MM.1S (cell line): Measurements from ENCODE around the gene TDRD12.
"Not testable (repeated sequence)": the region's sequence is repeated elsewhere in the genome, so short reads cannot be mapped to it uniquely, and the experiment has no call there.

ENCODE experiments used
- DNase-seq: peaks from one replicate; pipeline ENCODE4 v3.0.0-alpha.2; 2015
- H2AFZ ChIP-seq: fragments of 300-600 bp; sonication (generic); 2 replicates; pipeline ENCODE4 v1.6.0; 2016; ENCODE audit warnings: antibody characterized with exemption, low read length
- H3F3A ChIP-seq: fragments of 300-600 bp; sonication (generic); 2 replicates; pipeline ENCODE4 v1.6.1; 2016; ENCODE audit warnings: mild to moderate bottlenecking, antibody characterized with exemption, low read length, moderate library complexity, mixed read lengths; ENCODE audit not compliant: insufficient read depth
- H3K27ac ChIP-seq: fragments of 300-600 bp; sonication (generic); 2 replicates; pipeline ENCODE4 v1.5.1; 2016; ENCODE audit warnings: mild to moderate bottlenecking, low read length
- H3K27me3 ChIP-seq: fragments of 300-600 bp; sonication (generic); replicated peaks from 2 replicates; pipeline ENCODE4 v1.6.0; 2016; ENCODE audit warnings: low read length; ENCODE audit not compliant: insufficient read depth
- H3K36me3 ChIP-seq: fragments of 300-600 bp; sonication (generic); replicated peaks from 2 replicates; pipeline ENCODE4 v1.6.1; 2016; ENCODE audit warnings: mild to moderate bottlenecking, low read length, mixed read lengths; ENCODE audit not compliant: insufficient read depth
- H3K4me1 ChIP-seq: fragments of 300-600 bp; sonication (generic); 2 replicates; pipeline ENCODE4 v1.6.1; 2016; ENCODE audit warnings: low read length, mixed read lengths
- H3K4me2 ChIP-seq: fragments of 300-600 bp; sonication (generic); 2 replicates; pipeline ENCODE4 v1.6.0; 2016; ENCODE audit warnings: low read depth, low read length
- H3K4me3 ChIP-seq: fragments of 300-600 bp; sonication (generic); 2 replicates; pipeline ENCODE4 v1.5.1; 2016; ENCODE audit warnings: low read length, mixed read lengths
- H3K79me2 ChIP-seq: fragments of 300-600 bp; sonication (generic); 2 replicates; pipeline ENCODE4 v1.6.1; 2016; ENCODE audit warnings: mixed run types, low read length, mixed read lengths
- H3K9ac ChIP-seq: fragments of 300-600 bp; sonication (generic); 2 replicates; pipeline ENCODE4 v1.6.1; 2016; ENCODE audit warnings: low read length, mixed read lengths
- H3K9me2 ChIP-seq: fragments of 300-600 bp; sonication (generic); replicated peaks from 2 replicates; pipeline ENCODE4 v1.6.1; 2016; ENCODE audit warnings: mild to moderate bottlenecking, low read length, mixed read lengths; ENCODE audit not compliant: insufficient read depth
- H3K9me3 ChIP-seq: fragments of 300-600 bp; sonication (generic); replicated peaks from 2 replicates; pipeline ENCODE4 v1.6.1; 2016; ENCODE audit warnings: mild to moderate bottlenecking, low read length, mixed read lengths; ENCODE audit not compliant: insufficient read depth
- H4K20me1 ChIP-seq: fragments of 300-600 bp; sonication (generic); 2 replicates; pipeline ENCODE4 v1.6.1; 2016; ENCODE audit warnings: mild to moderate bottlenecking, low read length, moderate library complexity, mixed read lengths; ENCODE audit not compliant: insufficient read depth
- EZH2 ChIP-seq: fragments of 300-600 bp; sonication (generic); optimal IDR thresholded peaks from 2 replicates; pipeline ENCODE3; 2017; ENCODE audit warnings: low read depth, mild to moderate bottlenecking, antibody characterized with exemption, low read length, mixed read lengths
- EZH2phosphoT487 ChIP-seq: fragments of 300-600 bp; sonication (generic); IDR thresholded peaks from 2 replicates; pipeline ENCODE4 v1.6.1; 2018; ENCODE audit warnings: antibody characterized with exemption, low read length
- TF ChIP-seq, protein P1 (sequence below): fragments of 300-600 bp; sonication (generic); IDR thresholded peaks from 2 replicates; pipeline ENCODE4 v1.5.1; 2016; ENCODE audit warnings: antibody characterized with exemption, low read length, mixed read lengths

The TDRD12 gene

GRCh38 chr19:32787161-32787813 lies 67.7 kb downstream of the TDRD12 start:
- H2AFZ ChIP-seq, H3K4me2 ChIP-seq, H3K9ac ChIP-seq: not testable (repeated sequence)

GRCh38 chr19:32787895-32788294 lies 68.3 kb downstream of the TDRD12 start:
- not testable (repeated sequence) for H3K4me1 ChIP-seq, H3F3A ChIP-seq, H3K27me3 ChIP-seq, H3K36me3 ChIP-seq, H3K27ac ChIP-seq, H3K9me2 ChIP-seq, H4K20me1 ChIP-seq, H3K9ac ChIP-seq, H3K9me3 ChIP-seq, H3K4me3 ChIP-seq, H3K79me2 ChIP-seq, H2AFZ ChIP-seq, DNase-seq, H3K4me2 ChIP-seq

More at GRCh38 chr19:32787161-32787813, 67.7 kb downstream of the TDRD12 start:
- H3K27ac ChIP-seq, DNase-seq, H3K4me1 ChIP-seq, H3K27me3 ChIP-seq, H3F3A ChIP-seq, H3K4me3 ChIP-seq, H3K9me2 ChIP-seq, H4K20me1 ChIP-seq, H3K79me2 ChIP-seq, H3K9me3 ChIP-seq, H3K36me3 ChIP-seq: not testable (repeated sequence)

DNA sequence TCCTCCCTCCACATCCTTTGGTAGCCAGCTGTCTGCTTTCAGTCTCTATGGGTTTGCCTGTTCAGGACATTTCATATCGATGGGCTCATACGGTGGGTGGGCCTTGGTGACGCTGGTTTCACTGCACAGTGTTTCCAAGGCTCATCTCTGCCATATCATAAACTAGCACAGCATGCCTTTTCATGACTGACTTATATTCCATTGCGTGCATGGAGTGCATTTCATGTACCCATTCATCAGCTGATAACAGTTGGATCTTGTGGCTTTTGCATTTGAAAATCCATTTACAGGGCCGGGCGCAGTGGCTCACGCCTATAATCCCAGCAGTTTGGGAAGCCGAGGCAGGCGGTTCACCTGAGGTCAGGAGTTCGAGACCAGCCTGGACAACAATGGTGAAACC lies 69.9 kb downstream of the TDRD12 start:
- Histone ChIP-seq H3K4me1 (no peaks in the 10 kb centered on the region), H4K20me1 (no peaks in the 10 kb centered on the region), H3F3A (no peaks in the 10 kb centered on the region), H3K79me2 (no peaks in the 10 kb centered on the region), H3K4me2 (no peak overlapping the region), H3K36me3 (no peaks in the 10 kb centered on the region), H2AFZ (no peak overlapping the region), H3K4me3 (no peak overlapping the region), H3K9me2 (no peaks in the 10 kb centered on the region), H3K9ac (no peak overlapping the region), H3K27ac (no peak overlapping the region), H3K27me3 (no peaks in the 10 kb centered on the region), H3K9me3 (no peaks in the 10 kb centered on the region)
- TF ChIP-seq, protein P1, sequence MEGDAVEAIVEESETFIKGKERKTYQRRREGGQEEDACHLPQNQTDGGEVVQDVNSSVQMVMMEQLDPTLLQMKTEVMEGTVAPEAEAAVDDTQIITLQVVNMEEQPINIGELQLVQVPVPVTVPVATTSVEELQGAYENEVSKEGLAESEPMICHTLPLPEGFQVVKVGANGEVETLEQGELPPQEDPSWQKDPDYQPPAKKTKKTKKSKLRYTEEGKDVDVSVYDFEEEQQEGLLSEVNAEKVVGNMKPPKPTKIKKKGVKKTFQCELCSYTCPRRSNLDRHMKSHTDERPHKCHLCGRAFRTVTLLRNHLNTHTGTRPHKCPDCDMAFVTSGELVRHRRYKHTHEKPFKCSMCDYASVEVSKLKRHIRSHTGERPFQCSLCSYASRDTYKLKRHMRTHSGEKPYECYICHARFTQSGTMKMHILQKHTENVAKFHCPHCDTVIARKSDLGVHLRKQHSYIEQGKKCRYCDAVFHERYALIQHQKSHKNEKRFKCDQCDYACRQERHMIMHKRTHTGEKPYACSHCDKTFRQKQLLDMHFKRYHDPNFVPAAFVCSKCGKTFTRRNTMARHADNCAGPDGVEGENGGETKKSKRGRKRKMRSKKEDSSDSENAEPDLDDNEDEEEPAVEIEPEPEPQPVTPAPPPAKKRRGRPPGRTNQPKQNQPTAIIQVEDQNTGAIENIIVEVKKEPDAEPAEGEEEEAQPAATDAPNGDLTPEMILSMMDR, result no peak
- TF ChIP-seq EZH2 (no peak), EZH2phosphoT487 (no peak)
- DNase-seq, result no peak

GRCh38 chr19:32798201-32798600 lies 78.6 kb downstream of the TDRD12 start:
- no peaks in the 10 kb centered on the region for H3F3A ChIP-seq
- no peaks in the 10 kb centered on the region for H3K27me3 ChIP-seq
- H3K4me1 ChIP-seq, result no peaks in the 10 kb centered on the region
- no peak overlapping the region for H3K9ac ChIP-seq
- H3K79me2 ChIP-seq, result no peaks in the 10 kb centered on the region
- no peak overlapping the region for H3K4me3 ChIP-seq
- no peak overlapping the region for H2AFZ ChIP-seq
- H3K27ac ChIP-seq, result no peak overlapping the region
- H3K9me2 ChIP-seq, result no peaks in the 10 kb centered on the region
- no peaks in the 10 kb centered on the region for H3K9me3 ChIP-seq
- DNase-seq, result no peak
- TF ChIP-seq EZH2phosphoT487 (no peak), EZH2 (no peak)
- TF ChIP-seq, protein P1, result no peak
- no peaks in the 10 kb centered on the region for H3K36me3 ChIP-seq
- H4K20me1 ChIP-seq, result no peaks in the 10 kb centered on the region
- no peak overlapping the region for H3K4me2 ChIP-seq
